Right kidney (tissue), 1 donor: ENCODE data around the gene ZNF436.
A peak's percentile ranks its signal among the peaks of the same experiment; 100 is the strongest.
"Not testable (repeated sequence)": the region's sequence is repeated elsewhere in the genome, so short reads cannot be mapped to it uniquely, and the experiment has no call there.

Experiments used
- DNase-seq: peaks from one replicate; pipeline ENCODE4 v3.0.0-alpha.2; 2016

ZNF436 gene

DNA sequence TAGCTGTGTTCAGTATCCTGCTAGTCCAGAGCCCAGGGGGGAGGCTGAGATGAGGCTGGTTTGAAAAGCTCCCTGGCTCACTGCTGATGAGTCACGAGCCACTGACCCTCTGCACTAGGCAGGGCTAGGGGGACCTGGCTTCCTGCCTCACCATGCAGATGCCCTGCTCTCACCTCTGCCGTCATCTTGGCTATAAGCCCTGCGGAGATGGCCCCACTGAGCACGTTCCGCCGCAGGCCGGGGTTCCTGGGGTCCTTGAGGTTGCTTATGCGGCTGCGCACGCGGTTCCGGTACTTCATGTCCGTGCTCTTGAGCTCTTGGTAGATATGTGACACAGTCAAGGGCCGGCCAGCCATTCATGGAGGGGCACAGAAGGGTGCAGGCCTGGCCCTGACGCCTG is 24.1 kb upstream of the ZNF436 start:
- no peak for DNase-seq

DNA sequence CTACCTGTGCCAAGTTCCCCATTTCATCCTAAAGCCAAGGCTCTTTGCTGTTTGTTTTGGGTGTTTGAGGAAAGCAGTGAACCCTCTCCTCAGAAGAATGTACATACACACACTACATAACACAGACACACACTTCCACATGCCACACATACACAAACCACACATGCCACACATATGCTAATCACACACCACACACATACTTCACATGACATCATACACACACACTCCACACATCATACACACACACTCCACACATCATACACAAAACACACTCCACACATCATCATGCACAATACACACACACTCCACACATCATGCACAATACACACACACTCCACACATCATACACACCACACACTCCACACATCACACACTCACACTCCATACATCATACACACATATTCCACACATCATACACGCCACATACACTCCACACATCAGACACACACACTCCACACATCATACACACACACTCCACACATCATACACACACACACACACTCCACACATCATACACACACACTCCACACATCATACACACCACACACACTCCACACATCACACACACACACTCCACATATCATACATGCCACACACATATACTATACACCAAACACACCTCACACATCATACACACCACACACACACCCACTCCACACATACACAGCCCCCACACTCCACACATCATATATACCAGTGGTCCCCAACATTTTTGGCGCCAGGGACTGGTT is 22.7 kb upstream of the ZNF436 start:
- no peak for DNase-seq

DNA sequence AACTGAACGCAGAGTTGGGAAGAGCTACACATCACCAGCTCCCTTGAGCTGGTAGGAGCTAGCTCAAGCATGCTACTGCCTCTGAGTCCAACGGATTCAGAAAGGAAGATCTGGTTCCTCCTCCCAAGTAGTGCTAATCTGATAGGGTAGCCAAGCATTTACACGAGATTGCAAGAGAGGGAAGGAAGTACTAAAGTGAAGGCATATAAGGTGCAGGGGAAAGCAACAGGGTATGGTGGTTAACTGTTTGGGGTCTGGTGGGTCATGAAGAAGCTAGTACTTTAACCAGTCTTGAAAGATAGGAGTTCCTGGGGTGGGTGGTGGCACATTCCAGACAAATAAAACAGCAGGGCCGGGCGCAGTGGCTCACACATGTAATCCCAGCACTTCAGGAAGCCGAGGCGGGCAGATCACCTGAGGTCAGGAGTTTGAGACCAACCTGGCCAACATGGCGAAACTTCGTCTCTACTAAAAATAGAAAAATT is 20.2 kb upstream of the ZNF436 start:
- no peak for DNase-seq

DNA sequence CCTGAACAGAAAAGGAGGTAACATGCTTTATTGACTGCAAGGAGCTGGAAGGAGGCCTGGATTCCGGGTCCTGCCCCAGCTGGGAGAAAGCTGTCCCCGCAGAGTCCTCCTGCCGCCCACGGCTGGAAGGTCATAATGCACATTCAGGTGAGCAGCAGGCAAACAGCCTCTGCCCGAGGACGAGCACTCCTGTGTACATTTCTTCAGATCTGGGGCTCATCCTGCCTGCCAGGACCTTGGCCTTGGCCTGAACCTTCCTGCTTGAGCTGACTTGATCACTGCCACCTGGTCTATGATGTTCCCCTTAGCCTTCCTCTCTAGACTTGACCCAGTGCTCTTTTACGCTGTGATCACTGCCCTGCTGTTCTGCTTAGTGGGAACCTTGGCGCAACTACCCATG is 17.9 kb upstream of the ZNF436 start:
- DNase-seq = no peak

DNA sequence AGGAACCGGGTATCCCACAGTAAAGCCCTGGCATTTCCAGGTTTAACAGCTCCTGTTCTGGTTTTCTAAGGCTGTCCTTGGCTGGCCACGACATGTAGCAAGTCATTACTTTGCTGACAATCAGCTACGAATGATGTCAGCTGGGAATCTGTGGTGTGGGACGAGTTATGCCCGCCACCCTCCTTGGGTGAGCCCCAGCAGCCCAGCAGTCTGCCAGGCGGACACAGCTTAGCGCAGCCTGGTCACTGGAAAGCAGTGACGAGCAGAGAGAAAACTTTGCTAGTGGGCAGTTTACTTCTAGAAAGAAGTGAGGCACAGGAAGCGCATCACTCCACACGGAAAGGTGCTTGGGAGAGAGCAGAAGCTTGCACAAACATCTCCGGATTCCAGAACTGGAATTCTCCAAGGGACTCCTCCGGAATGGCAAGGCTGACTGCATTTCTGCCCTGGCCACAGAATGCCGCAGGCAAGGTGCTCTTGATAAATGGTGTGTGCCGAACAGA is 15.5 kb upstream of the ZNF436 start:
- DNase-seq = no peak

DNA sequence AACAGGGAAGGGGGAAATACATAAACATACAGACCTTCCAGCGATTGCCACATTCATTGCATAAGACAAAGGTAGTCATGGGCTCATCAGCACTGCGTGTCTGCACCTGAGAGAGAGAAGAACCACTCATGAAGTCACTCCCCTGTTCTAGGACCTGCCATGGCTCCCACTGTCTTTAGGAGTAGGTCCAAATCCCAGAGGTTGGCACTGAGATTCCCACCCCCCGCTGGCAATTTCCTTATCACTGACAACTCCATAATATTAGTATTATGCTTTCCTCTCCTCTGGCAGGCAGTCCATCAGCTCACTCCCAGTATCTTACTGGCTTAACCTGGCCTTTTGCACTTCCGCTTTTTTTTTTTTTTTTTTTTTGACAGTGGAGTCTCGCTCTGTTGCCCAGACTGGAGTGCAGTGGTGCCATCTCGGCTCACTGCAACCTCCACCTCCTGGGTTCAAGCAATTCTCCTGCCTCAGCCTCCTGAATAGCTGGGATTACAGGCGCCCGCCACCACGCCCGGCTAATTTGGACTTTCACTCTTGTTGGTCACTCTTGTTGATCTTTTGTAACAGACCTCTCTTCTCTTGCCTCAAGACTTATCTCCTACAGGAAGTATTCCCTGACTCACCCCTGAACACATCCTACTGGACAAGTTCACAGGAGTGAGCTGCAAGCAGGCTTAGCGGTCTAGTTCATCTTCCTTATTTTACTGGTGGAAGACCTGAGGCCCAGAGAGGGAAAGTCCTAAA is 14.8 kb upstream of the ZNF436 start:
- DNase-seq = no peak

DNA sequence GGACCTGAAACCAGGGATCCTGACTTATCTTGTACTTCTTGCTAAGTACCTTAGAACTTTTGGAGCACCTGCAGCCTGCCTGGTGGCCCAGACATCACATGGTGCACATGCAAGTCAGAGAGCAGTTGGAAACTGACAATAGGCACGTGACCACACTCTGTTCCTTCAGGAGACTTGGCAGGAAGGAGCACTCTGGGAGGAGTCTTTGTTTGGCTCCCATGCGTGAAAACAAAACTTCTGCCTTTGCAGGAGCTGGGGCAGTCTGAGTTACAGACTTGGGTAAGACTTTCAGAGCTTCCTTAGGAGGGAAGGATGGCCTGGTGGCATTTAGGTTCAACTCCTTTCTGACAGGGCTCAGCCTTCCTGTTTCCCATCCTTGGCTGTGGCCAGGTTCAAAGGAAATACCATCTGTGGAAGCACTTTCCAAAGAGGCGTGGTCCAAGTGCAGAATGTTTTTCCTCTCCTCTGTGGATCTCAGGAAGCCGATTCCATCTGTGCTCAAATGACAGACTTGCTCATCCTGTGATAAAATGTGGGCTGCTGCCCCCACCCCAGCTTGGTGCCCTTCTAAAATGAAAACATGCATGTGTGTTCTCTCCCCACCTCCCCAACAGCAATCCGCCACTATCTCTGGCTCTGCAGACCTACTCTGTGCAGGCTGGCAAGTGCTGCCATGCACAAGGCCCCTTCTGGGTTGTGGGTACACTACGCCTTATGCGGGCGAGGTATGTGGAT is 14.1 kb upstream of the ZNF436 start:
- no peak for DNase-seq

DNA sequence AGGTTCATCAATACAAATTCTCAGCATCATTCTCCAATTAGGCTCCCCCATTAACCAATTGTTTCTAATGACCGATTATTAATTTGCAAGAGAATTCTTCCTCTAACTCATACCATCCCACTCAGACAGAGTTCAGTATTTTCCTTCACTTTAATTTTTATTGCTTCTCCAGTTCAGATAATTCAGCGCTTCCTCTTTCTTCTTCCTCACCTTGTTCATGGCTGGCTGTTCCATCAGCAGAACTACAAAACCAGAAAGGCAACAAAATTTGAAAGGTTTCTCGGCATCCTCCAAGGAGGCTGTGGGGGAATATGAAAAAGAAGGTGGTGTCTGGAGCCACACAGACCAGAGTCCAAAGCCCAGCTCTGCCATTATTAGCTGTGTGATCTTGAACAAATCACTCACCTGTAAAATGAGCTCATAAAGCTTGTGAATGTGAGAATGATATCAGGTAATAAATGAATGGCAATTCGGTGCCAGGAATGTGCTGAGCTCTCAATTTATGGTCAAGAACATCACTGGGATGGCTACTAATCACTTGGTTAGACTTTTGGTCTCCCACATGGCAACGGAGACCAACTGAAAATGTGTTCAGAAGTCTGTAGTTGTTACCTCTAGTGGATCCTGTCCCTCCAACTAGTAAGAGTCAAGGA is 11.7 kb upstream of the ZNF436 start:
- no peak for DNase-seq

DNA sequence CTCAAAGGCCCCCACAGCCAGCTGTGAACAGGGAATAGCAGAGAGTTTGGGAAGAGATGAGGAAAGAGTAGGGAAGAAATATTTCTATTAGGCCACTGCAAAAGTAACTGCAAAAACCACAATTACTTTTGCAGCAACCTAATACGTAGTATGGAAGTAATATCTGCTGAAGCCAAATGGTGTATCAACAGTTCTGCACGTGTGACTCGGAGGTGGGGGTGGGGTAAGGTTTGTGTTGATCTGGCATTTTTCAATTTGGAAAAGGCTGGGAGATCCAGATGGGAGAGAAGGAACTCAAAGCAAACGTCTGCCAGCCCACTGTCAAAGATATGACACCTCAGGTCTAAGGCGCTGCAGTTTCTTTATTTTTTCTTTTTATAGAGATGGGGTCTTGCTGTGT is 11.1 kb upstream of the ZNF436 start:
- no peak for DNase-seq

DNA sequence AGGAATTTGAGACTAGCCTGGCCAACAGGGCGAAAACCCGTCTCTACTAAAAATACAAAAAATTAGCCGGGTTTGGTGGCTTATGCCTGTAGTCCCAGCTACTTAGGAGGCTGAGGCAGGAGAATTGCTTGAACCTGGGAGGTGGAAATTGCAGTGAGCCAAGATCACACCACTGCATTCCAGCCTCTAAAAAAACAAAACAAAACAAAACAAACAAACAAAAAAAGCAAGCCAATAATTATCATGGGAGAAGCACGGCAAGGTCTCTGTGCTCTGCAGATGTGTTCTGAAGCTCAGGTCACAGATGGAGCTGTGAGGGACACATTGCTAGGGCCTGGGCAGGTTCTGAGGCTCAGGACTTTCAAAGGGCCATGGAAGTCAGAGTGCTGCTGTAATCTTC is 10.6 kb upstream of the ZNF436 start:
- DNase-seq = not testable (repeated sequence)

DNA sequence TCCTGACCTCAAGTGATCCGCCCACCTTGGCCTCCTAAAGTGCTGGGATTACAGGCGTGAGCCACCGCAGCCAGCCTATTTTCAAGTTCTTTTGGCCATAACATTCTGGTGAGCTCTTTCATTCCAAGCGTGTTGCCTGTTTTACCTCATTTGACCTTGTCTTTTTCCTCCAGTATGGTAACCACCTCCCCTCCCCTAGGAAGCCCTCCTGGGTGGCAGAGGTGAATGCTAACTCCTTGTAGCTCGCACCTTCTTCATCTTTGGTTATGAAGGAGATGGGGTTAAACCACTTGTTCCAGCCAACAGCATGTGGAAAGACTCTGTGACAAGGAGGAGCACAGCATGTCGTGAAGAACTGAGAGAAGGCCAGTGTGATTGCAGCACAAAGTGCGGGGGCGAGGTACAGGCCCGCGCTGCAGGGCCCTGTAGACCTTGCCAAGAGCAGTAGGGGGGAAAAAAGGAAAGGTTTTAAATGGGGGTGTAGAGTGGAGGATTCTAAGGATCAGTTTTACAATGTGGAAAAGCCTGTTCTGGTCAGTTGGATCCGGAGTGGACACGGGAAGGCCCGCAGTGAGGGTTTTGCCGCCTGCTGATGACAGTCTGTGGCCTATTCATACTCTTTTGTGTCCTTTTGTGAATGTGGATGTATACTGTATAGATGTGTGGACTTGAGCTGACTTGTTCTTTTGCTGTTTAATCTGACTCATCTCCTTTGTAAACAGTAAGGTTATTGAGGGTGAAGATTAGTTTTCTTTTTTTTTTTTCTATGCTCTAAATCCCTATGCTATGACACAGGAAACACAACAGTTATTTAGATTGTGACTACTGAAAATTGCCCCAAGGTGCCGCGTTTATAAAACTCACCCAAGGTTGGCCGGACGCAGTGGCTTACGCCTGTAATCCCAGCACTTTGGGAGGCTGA is 7.5 kb upstream of the ZNF436 start:
- DNase-seq = no peak

DNA sequence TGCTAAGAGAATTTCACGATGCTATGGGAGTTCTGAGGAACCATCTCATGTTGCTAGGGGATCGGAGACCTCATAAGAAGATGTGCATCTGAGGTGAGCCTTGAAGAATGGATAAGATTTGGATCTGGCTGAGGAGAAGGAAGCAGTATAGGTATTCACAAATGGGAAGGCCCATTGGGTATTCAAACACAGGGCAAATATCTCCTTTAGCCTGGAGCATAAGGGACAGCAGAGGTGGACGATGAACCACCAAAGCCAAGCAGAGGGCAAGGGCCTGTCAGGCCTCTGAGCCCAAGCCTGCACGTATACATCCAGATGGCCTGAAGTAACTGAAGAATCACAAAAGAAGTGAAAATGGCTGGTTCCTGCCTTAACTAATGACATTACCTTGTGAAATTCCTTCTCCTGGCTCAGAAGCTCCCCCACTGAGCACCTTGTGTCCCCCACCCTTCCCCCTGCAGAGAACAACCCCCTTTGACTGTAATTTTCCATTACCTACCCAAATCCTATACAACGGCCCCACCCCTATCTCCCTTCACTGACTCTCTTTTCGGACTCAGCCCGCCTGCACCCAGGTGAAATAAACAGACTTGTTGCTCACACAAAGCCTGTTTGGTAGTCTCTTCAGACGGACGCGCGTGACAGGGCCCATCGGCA is 4.6 kb upstream of the ZNF436 start:
- DNase-seq = not testable (repeated sequence)

DNA sequence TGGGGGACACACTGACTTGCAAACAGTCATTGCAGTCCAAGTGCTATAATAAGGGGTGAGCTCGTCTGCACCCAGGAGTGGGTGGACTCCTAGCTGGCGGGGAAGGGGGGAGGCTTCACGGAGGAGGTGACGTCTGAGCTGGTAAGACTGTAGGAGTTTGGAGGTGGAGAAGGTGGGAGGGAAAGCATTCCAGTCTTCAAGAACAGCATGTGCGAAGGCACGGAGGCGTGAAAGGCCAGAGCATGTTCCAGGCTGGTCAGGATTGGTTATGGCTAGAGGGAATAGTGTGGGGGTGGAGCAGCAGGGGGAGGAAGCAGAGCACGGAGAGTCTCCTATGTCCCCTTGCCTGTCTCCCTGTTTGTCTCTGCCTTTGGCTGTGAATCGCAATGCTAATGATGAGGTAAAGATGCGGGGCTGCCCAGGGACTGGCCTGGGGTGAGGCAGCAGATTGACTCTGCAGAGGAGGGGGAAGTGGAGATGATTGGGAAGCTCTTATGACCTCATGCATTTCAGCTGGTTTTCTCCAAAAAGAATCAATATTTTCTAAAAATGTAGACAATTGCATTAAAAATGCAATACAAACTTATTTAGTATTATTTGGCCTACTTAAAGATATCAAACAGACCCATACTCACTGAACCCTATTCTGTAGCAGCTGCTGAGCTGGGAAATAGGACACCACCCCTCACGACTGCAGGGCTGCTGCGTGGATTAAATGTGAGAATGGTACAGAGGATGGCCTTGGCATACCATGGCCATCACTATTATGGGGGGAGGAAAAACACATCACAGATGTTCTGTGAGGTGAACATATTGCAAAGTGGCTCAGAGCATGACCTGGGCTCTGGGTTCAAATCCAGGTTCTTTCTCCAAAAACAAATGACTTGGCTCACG is 2.6 kb upstream of the ZNF436 start:
- DNase-seq = no peak

DNA sequence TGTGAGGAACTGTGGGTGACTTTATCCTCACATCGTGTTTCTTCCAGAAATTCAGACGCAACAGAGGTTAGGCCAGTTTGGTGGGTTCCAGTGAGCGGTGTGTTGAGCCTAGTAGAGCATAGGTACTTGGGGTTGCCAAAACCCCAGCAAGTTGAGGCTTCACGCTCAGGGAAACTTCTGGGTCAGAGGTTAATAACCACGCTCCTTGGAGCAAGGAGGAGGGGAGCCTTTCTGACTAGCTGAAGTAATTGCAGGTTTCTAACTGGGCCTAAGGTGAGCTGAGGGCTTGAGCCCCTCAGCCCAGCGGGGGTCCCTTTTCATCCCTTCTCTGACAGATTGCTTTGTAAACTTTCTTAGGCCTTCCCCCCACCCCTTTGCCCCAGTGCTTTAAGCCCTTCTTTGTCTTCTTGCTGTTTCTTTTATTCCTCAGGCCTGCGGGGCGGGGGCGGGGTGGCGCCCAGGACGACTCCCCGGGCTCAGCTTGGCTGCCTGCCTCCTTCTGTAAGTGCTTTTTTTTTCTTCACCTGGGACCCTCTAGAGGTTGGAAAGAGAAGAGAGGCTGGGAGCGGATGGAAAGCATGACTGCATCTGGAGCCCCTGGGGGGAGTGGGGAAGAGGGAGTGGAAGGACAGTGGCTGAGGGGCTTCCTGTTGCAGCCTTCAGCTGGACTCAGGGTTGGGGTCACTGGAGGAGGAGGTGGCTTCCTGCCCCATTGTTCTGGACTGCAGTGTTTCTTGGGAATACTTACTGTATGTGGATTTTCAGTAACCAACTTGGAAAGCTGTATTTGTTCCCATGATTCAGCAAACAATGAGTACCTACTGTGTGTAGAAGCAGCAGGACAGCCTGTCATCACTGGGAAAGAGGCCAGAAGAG is 1.3 kb upstream of the ZNF436 start:
- peak; percentile 77 for DNase-seq

DNA sequence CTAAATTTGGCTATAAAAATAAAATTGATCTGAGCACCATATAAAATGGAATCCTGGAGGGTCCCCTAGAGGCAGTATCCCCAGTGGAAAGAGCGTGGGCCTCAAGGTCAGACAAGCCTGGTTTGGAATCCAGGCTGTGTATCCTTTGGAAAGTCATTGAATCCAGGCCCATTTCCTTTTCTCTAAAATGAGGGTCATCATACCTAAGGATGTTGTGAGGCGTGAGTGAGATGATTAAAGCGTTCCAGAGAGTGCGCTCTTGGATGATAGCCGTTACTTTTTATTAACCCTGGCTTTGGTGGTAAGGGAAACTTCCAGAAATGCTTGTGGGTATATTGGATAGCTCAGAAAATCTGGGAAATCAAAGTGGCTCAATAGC is 683 bp upstream of the ZNF436 start:
- DNase-seq = no peak

DNA sequence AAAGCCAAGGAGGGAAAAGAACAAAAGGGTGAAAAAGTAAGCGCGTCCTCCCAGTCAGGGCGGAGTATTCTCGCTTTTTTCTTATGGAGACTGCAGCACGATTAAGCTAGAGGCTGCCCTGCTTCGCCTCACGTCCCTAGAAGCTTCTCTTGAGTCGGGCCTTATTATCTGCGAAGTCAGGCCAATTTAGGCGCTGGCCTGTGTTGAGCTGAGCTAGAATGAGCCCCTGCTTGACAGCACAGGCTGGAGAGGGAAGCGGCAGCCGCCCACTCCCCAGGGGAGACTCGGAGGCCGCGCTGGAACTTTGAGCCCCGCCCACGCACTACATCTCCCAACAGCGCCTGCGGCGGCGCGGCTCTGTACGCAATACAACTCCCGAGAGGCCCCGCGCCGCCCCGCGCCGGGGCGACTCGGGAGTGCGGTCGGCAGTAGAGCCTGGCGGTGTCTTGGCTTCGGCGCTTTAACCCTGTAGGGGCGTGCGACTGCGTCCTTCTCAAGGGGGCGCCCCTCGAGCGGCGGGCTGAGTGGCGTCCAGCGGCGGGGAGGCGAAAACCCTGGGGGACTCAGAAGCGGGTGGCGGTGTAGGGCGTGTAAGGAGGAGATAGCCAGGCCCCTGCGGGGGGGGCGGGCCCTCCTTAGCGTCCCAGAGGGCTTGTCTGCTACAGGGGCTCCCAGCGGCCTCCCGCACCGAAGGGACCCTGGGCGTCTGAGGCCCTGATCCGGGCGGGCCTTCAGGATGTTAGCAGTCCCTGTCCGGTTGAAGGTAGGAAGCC is 888 bp downstream of the ZNF436 start:
- peak; percentile 94 for DNase-seq

DNA sequence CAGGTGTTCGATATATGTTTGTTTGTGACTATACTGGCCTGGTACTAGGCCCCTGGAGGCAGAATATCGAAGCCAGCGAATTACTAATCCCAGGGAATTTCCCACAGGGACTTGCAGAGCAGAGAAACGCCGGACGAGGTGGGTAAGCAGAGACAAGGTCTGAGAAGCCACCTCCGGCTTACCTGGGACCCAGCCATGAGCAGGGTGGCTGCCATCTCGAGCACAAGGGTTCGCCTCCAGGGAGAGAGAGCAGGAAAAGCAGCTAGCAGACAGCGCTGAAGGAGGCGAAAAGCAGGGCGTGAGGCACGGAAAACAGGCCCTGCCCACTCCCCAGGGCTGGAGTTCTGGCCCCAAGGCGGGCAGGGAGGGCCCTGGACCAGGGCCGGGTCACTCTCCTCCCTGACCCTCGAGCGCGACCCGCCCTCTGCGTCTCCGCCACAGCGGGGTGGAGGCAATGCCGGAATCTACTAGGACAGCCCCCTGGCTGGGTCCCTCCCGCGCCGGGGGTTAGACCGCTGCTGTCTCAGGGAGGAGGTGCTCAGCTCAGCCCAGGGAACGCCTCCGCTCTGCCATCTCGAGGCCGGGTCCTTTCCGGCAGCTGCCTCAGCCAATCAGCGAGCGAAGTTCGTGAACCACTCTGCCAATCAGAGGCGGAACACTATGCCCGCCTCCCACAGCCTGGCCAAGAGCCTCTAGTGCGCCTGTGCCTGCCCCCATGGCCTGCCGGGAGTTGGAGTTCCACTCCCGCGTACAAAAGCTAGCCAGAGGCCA is 1.7 kb downstream of the ZNF436 start:
- peak; percentile 97 for DNase-seq
